SK-MEL-5 (cell line): ENCODE data around the gene ANKRD36C. TPM values are rescaled to one million over a fixed set of nuclear protein-coding genes. Genes with fewer than 3 reads are reported as not detected.
"Not testable (repeated sequence)": the region's sequence is repeated elsewhere in the genome, so short reads cannot be mapped to it uniquely, and the experiment has no call there.

Experiments used
- DNase-seq: peaks from one replicate; pipeline ENCODE4 v3.0.0-alpha.2; 2016; ENCODE audit warnings: low read depth, low spot score
- in situ Hi-C: cut with HindIII; loops from 2 replicates; pipeline ENCODE4 v1.10.0; 2016; ENCODE audit warnings: low sequenced_read_pairs, high pct_unique_total_duplicates, low pct_unique_long_range_greater_than_20kb
- polyA plus RNA-seq, 2 experiments: library from polyadenylated mRNA; depleted of rRNA; stranded (reverse); fragments of >200 nt; gene quantifications; 2 replicates each; pipeline ENCODE4 v1.2.3, GENCODE V29; 2015
- total RNA-seq: library from RNA; depleted of rRNA; stranded (reverse); fragments of >200 nt; shearing (Covaris generic); gene quantifications from 2 replicates; pipeline ENCODE4 v1.2.3, GENCODE V29; 2014; rRNA removed

The ANKRD36C gene
- 5.2 and 5.8 TPM in 2 replicates for total RNA-seq
- 0.30 and 1.8 TPM in 2 replicates for polyA plus RNA-seq (2015; cell fraction: cytosol; rRNA removed)
- polyA plus RNA-seq (2015; cell fraction: nucleus; rRNA removed): 8.1 and 11.3 TPM in 2 replicates

DNA sequence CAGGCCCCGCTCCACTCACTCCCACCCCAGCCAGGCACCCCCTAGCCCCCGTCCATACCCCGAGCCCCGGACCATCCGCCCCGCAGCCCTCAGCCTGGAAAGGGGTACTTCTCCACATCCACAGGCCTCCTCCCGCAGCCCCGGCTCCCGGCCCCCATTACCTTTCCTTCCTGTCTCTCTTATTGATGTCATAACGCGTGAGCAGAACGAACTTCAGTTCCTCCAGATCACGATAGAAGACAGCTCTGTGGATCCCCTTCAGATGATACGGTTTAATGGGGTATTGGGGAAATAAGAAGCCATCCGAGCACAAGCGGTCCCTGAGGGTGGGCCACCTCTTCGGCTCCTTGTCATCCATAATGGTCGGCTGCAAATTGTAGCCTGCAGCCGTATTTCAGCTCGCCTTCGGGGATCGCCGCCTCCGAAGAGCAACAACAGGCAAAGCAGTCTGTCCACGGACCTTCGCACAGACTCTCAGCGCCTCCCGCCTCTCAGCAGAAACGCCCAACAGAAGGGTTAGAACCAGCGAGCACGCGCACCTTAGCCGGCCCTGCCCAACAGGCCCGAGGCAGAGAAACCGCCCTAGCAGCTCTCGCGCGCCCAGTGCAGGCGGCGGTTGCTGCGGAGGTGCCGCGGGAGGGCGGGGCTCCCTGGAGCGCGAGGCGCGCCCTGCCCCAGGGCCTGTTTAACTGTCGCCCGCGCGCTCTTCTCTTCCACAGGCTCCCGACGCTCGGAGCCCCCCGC lies at the start of gene ANKRD36C:
TSS of gene ANKRD36C (minus strand) at position 474 of the 744 bp plus-strand sequence. CDS start at position 358, 116 bp downstream.
- peak; percentile 21 for DNase-seq
- in situ Hi-C loops: not testable (repeated sequence)

DNA sequence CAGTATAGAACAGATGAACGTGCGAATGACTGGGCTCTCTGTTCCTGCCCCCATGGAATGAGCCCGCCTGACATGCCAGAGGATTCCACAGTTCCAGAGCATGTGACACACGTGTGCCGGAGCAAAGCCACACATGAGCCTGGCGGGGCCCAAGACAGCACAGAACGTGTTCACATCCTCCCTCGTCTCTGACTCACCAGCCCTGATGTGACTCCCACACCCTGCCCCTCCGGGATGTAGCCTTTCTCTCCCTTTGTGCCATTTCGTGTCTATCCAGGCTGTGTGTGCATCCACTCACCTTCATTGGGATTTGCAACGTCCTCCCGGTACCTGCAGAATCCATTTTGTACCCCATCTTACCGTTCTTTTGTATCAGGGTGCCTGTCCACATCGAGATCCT lies 43.9 kb upstream of the ANKRD36C start:
- DNase-seq, in situ Hi-C loops: not testable (repeated sequence)

DNA sequence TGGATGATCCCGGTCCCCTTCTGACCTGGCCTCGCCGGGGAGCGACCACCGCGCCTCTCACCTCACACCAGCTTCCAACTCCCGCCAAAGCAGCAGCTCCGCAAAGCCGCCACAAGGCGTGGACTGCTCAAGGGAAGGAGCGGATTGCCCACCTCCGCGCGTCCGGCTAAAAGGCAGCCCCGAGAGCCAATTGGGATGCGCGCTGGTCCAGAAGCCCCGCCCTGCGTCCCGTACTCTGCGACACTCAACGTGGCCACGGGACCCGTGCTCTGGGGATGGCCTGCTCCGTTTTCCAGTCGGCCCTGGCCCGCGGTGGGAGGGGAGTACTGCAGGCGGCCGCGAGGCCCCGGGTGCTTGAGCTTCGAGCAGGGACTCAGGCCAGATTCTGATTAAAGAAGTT lies 43.2 kb upstream of the ANKRD36C start, which contains the start of gene GPAT2:
TSS of gene GPAT2 (minus strand) at position 125 of the 400 bp plus-strand sequence. CDS start 2,557 bp downstream, outside the sequence.
- in situ Hi-C loops, DNase-seq: not testable (repeated sequence)

DNA sequence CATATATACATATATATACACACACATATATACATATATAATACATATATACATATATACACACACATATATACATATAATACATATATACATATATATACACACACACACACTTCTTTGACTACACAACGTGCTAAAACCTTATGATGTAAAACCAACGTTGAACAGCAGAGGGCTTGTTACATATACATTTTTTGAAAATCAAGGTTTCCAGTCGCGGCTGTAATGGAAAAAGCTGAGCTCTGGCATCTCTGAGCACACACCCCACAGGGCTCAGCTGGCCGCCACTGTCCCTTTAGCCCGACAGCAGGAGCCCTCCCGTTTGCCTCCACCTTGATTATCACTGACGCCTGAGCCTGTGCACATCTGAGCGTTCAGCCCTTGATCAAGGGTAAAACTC lies 42.4 kb upstream of the ANKRD36C start:
- in situ Hi-C loops, DNase-seq: not testable (repeated sequence)

DNA sequence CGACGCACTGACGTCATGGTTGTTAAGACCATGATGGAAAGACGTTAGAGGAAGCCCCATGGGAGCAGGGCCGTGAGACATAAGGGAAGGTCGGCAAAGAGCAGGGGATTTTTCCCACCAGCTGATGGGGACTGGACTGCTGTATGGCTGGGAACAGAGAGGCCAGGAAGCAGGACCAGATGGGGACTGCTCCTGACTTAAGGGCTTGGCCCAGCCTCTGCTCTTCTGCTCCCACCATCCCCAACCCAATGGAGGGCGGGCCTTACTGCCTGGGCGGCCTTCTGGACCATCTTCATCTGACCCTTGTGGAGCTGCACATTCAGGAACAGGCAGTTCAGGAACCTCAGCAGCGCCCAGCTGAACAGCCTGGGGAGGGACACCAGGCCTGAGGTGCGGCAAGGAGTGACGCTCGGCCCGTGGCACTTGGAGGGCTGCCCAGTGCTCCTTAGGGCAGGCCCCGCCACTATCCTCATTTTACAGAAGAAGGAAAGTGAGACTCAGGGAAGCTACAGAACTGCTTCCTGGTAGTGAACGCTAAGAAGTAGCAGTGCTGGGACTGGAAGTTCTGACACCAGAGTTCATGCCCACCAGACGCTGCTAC lies 36.2 kb upstream of the ANKRD36C start:
- in situ Hi-C loops, DNase-seq: not testable (repeated sequence)

DNA sequence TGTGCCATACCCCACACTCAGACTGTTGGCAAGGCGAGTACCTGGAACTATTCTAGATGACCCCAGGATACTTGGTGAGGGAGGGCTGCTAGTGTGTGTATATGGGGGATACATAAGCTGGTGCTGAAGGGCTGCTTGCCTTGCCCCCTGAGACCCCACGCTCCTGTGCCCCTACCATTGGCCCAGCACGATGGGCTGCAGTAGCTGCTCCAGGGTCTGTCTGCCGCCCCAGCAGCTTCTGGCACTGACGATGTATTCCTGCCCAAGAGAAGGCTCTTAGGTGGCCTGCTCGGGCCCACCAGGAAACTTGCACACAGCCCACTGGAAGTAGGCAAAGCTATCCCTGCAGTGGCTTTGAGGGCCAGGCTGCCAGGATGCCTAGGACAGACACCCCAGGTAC lies 34.1 kb upstream of the ANKRD36C start:
- DNase-seq, in situ Hi-C loops: not testable (repeated sequence)

DNA sequence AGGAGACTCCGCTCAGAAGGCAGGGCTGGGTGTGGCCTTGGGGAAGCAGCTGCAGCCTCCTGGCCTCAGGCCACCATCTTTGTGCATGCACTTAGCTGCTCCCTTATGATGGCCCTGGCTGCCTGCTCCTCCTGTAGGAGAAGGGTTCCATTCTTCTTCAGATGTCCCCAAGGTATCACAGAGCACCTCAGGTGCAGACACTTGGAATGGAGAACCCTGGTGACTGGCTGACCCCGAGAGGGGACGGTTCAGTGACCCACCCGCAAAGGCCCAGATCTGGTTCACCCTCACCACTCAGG lies 33.5 kb upstream of the ANKRD36C start:
- in situ Hi-C loops: no loop called here
- DNase-seq: no peak

DNA sequence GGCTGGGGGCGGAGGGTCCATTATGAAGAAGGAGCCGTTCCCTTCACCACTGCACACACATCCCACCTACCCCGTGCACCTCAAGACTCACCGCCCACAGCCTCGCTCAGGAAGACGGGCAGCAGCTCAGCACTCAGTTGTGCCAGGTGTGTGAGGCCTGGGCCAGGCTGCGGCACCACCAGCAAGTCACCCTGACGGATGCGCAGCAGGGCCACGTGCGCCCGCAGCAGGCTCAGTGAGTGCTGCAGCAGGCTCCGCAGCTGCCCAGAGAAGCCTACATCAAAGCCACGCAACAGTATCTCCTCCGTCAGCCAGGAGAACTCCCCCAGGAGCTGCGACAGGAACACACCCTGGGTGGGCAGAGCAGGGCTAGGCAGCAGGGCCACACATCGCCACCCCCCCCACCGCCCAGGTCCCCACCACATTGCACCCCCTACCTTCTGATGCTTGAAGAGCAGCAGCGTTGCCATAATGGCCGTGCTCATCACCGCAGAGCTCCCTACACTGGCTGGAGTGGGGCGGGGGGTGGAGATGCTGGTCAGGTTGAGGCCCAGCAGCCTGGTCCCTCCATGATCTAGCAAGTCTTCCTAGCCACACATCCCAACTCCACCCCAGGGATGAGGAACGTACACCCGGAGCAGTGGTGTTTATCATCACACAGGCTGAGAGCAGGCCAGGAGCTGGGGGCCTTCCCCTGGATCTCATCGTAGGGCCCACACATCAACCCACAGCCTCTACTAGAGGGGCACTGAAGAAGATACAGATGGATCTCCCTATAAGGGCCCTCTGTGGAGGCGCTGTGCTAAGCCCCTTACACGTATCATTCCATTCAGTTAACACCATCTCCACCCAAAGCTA lies 32.9 kb upstream of the ANKRD36C start:
- DNase-seq: no peak
- in situ Hi-C loops: no loop called here

DNA sequence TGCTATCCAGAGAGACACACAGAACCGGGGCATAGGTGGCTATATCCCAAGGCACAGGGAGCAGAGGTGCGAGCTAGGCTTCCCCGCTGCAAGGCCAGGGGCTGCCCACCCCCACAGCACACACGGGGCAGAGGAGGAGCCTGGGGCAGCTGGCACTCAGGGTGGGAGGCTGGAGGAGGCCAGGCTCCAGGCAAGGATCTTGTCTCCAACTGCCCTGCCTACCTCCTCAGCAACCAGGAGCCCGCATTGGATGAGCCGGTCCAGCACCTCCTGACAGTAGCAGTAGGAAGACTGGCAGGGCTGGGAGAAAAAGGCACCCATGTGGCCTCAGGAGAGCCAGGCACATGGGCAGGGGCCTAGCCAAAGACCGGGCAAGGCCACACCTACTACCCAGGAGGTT lies 32.1 kb upstream of the ANKRD36C start:
- in situ Hi-C loops, DNase-seq: not testable (repeated sequence)

DNA sequence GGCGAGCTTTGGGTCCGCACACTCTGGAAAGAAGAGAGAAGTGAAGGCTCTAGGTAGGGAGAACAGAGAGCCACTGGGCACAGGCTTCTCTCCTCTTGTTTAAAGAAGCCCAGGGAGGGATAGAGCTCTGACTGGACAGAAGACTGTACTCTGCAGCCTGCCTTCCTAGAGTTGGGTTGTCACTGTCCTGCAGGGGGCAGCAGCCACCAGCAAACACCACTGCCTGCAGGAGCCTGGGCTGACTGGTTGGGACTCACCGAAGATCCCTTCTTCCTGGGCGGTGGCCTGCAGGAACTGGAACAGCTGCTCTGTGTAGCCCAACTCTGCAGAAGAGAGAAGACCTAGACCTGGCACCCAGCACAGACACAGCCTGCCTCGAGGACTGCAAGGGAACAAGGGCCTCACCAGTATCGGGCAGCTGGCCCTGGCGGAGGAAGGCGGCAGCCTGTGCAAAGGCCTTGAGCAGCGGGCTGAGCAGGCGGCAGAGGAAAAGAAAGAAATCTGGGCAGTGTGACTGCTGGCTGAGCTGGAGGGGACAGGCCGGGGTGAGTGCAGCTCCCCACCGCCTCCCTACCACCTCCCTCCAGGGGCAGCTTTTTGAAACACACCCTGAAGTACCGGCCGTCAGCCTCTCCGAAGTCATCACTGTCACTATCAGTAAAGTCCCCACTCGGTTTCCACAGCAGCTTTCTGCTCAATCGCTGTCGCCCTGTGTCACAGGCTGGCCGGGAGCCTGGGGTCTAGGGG lies 31.2 kb upstream of the ANKRD36C start:
- in situ Hi-C loops: not testable (repeated sequence)
- DNase-seq: peak; percentile 83

DNA sequence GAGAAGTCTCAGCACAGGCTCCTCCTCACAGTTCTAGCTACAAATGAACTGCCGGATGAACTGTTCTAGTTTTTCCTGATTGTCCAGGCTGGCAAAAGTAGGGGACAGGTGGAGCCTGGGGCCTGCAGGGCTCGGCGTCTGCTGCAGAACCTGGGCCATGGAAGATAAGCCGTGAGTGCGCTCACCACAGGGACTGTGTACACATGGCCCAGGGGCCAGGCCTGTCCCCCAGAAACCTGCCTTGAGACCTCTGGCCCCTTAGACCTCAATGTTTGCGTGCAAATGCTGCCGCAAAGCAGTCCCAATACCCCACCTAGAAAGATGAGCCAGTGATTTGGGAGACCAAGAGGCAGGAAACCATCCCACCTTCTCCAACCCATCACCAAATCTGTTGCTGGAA lies 30.5 kb upstream of the ANKRD36C start:
- in situ Hi-C loops, DNase-seq: not testable (repeated sequence)

DNA sequence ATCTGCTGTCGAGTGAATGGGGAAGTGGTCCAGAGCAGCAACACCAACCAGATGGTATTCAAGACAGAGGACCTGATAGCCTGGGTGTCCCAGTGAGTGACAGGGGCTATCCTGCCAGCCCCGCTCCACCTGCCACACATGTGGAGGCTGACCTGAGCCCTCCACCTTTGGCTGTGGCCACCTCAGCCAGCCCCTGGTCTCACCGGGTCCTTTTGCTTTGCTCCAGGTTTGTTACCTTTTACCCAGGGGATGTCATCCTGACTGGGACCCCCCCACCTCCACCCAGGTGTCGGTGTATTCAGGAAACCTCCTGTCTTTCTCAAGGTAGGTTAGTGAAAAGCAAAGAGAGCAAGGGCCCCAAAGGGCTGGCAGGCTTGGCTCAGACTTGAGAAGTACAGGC lies 29.5 kb upstream of the ANKRD36C start:
- DNase-seq, in situ Hi-C loops: not testable (repeated sequence)

DNA sequence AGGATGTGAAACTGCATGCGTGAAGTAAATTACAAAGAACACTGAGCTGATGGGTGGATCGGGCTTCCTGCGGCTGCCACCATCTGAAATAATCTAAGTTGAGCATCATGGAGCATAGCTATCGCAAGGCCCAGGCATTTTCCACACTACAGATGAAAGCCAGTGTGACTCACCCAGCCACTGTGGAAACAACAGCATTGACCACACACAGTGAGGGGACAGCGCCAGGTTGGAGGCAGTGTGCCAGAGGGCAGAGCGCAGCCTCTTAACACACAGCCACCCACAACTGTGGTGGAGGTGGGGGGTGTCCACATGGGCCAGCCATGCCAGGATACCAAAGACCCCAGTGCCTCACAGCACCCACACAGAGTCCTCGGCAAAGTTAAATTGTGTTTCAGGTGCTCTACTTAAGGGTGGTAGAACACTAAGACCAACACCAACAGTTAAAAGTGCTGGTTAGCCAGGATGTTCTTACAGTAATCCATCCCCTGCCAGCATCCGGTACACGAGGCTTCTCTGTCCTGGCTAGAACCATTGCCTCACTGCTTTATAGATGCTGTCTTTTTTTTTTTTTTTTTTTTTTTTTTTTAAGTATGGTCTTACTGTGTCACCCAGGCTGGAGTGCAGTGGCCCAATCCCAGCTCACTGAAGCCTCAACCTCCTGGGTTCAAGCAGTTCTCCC lies 28.4 kb upstream of the ANKRD36C start:
- DNase-seq, in situ Hi-C loops: not testable (repeated sequence)

DNA sequence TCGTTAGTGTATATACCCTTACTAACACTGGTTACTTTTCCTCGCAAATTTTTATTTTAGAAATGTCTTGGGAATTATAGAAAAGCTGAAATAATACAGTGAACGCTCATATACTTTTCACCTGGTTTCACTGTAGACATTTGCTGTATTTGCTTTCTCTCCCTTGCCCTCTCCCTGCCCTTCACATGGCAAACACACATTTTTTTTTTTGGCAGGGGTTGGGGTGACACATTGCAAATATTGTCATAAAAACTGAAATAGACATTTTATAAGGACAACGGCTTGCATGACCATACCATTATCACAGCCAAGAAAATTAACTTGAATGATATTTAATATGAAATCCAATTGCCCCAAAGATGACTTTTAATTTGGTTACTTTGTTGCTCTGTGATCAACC lies 24.7 kb upstream of the ANKRD36C start:
- DNase-seq, in situ Hi-C loops: not testable (repeated sequence)

DNA sequence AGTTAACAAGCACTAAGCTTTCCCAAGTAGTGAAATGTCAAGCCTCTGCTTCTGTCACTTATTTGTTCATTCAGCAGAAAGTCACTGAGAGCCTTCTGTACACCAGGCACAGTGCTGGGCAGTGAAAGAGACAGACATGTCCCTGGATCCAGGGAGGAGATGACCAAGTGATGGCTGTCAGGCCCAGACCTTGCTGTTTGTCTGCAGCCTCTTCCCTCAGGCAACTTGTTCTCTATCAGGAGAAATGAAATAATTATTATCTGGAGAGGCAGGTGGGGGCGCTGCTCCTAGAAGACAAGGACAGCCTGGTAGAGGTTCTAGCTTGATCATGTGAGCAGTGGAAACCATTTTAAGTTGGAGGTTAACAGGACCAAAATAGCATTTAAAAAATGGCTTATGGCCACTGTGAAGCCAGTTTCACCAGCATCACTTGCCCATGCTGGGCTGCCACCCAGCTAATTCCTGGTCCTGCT lies 21.2 kb upstream of the ANKRD36C start:
- in situ Hi-C loops: not testable (repeated sequence)
- peak; percentile 17 for DNase-seq

DNA sequence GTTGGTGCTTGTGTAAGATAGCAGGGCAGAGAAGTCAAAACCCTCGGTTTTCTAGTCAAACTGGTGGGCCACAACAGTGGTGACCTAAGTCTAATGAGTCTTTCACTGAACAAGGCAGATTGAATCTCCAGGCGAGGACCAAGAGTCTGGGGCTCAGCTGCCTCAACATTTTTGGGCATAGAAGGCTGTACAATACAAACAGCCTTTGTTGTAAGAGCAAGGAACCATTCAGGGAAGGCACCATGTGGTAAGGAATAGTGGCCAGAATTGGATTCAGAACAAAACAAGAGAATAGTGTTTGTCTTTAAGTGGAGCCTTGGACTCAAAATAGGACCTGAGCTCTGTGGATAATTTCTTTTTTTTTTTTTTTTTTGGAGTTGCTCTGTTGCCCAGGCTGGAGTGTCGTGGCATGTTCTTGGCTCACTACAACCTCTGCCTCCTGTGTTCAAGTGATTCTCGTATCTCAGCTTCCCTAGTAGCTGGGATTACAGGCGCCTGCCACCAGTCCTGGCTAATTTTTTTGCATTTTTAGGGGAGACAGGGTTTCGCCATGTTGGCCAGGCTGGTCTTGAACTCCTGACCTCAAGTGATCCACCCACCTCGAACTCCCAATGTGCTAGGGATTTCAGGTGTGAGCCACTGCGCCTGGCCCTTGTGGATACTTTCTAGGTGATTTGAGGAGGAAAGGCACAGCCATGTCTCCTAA lies 20.6 kb upstream of the ANKRD36C start:
- in situ Hi-C loops: not testable (repeated sequence)

More for the DNA sequence above, 20.6 kb upstream of the ANKRD36C start:
- DNase-seq: peak; percentile 92
